H1 (cell line): ENCODE measurements around the gene AP2A1. TPM values are rescaled to one million over a fixed set of nuclear protein-coding genes. Genes with fewer than 3 reads are reported as not detected.

Experiments
- BCL11A ChIP-seq, 2 experiments: IDR thresholded peaks; one replicate each; pipeline ENCODE4 v1.6.1; 2011; ENCODE audit warnings: low read depth in 2 of 2, low read length in 2 of 2, mild to moderate bottlenecking in 2 of 2
- CHD7 ChIP-seq: fragments of 300-600 bp; sonication (generic); IDR thresholded peaks from 2 replicates; pipeline ENCODE4 v1.7.1; 2012; ENCODE audit warnings: low read length, moderate library complexity, mild to moderate bottlenecking, inconsistent platforms; ENCODE audit not compliant: insufficient replicate concordance
- POU5F1 ChIP-seq: IDR thresholded peaks from 2 replicates; pipeline ENCODE4 v1.6.1; 2011; ENCODE audit warnings: low read depth, mild to moderate bottlenecking, low read length, moderate library complexity
- RXRA ChIP-seq: IDR thresholded peaks from 2 replicates; pipeline ENCODE4 v1.6.1; 2011; ENCODE audit warnings: low read depth, mild to moderate bottlenecking, low read length, moderate library complexity; ENCODE audit not compliant: insufficient read depth
- SAP30 ChIP-seq: fragments of 300-600 bp; sonication (generic); IDR thresholded peaks from 2 replicates; pipeline ENCODE4 v1.7.1; 2012; ENCODE audit warnings: low read length, moderate library complexity, mild to moderate bottlenecking, inconsistent platforms; ENCODE audit not compliant: insufficient read depth, insufficient replicate concordance
- polyA plus RNA-seq, 7 experiments: library from polyadenylated mRNA; depleted of rRNA in 3 of 7; stranded (reverse) in 5 of 7; unstranded in 2 of 7; fragments of >200 nt in 5 of 7; fragments of 200-250 nt in 2 of 7; gene quantifications; 1 replicate in 5 of 7; 2 replicates in 1 of 7; 4 replicates in 1 of 7; pipeline versions ENCODE4 v1.2.1 to v1.2.3, GENCODE V29; 2011 to 2013; ENCODE audit warnings: missing spikeins in 2 of 7, mixed read lengths in 2 of 7
- total RNA-seq: library from RNA; stranded (reverse); fragmentation: NEBNext Ultra II Directional; extraction: Animal tissue kit (Norgen Biotek cat#: 25700); gene quantifications from 2 replicates; pipeline ENCODE4 v1.2.1, GENCODE V29; 2021

AP2A1 gene
- total and polyA plus RNA-seq, 2 of the 8 experiments (the other 6 are each of a cell fraction or from before 2014, with no cell fraction given): 105 to 106 TPM

- TF ChIP-seq RXRA: no peak
- no peak for TF ChIP-seq POU5F1
- no peak for TF ChIP-seq CHD7
- TF ChIP-seq BCL11A (IDR thresholded peaks at IDR 0.05; ENCODE audit: low read depth in 2 of 2, low read length in 2 of 2): no peak
- TF ChIP-seq SAP30: no peak
Measured at GRCh38 chr19:49758292-49758691, 8.5 kb upstream of the AP2A1 start (continued).
